ENCODE results near the gene MRPL52. TPM values are rescaled to one million over a fixed set of nuclear protein-coding genes. Genes with fewer than 3 reads are reported as not detected.

Gene MRPL52
- total RNA-seq, 1 experiment from 2014 or later, result 110 TPM

DNA sequence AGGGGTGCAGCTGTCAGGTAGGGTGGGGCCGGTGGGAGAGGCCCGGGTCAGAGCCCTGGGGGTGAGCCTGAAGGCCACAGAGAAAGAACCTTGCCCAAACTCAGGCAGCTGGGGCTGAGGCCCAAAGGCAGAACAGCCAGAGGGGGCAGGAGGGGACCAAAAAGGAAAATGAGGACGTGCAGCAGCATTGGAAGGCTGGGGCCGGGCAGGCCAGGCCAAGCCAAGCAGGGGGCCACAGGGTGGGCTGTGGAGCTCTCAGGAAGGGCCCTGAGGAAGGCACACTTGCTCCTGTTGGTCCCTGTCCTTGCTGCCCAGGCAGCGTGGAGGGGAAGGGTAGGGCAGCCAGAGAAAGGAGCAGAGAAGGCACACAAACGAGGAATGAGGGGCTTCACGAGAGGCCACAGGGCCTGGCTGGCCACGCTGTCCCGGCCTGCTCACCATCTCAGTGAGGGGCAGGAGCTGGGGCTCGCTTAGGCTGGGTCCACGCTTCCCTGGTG lies 17.2 kb downstream of the MRPL52 start:
- no peaks in the 10 kb centered on the region for H3K9me3 Mint-ChIP-seq (ENCODE audit: low read depth, unreplicated experiment)
- CTCF ChIA-PET, result no interaction called here
- TF ChIP-seq, protein P1, sequence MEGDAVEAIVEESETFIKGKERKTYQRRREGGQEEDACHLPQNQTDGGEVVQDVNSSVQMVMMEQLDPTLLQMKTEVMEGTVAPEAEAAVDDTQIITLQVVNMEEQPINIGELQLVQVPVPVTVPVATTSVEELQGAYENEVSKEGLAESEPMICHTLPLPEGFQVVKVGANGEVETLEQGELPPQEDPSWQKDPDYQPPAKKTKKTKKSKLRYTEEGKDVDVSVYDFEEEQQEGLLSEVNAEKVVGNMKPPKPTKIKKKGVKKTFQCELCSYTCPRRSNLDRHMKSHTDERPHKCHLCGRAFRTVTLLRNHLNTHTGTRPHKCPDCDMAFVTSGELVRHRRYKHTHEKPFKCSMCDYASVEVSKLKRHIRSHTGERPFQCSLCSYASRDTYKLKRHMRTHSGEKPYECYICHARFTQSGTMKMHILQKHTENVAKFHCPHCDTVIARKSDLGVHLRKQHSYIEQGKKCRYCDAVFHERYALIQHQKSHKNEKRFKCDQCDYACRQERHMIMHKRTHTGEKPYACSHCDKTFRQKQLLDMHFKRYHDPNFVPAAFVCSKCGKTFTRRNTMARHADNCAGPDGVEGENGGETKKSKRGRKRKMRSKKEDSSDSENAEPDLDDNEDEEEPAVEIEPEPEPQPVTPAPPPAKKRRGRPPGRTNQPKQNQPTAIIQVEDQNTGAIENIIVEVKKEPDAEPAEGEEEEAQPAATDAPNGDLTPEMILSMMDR (IDR thresholded peaks at IDR 0.05; ENCODE audit: unreplicated experiment), result no peak
- no peaks in the 10 kb centered on the region for H3K36me3 Mint-ChIP-seq (ENCODE audit: insufficient read depth, unreplicated experiment)
- no peaks in the 10 kb centered on the region for H3K4me1 Mint-ChIP-seq (ENCODE audit: low read depth, unreplicated experiment)
- no peak overlapping the region for H3K27ac Mint-ChIP-seq (ENCODE audit: unreplicated experiment)
- intact Hi-C loops (cut with micrococcal nuclease; ENCODE audit: unreplicated experiment), result no loop called here
- no peak for DNase-seq
- no peak overlapping the region for H3K4me3 Mint-ChIP-seq (ENCODE audit: low read depth, unreplicated experiment)
- no peaks in the 10 kb centered on the region for H3K27me3 Mint-ChIP-seq (ENCODE audit: unreplicated experiment)
- BruUV-seq (replicated peaks), result no TSS peak

DNA sequence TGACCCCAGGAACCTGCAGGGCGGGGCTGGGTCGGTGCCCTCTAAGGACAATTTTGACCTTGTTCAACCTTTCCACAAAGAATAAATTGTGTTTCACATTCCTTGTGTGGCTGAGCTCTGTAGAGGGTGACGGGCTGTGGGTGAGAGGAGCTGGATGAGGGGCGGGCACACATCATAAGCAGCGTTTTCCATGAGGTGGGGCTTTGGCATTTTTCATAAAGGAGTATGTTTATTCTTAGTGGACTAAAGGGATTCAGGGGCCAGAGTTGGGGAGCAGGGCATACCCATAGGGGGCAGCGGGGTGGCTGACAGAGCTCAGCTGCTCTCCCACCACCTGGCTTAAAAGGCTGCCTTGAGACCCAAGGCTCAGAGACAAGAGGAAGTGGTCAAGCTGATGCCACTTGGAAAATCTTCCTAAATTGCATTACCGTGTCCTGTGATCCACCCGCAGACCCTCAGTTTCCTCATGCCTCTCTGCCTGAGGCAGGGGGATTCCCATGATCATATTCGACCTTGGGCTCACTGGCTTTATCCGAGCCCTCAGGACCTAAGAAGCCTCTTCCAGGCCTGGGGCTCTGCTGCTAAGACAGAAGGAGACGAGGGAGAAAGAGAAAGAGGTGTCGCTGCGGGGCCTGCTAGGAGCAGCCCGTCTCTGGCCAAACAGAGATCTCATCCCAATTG lies 18.1 kb downstream of the MRPL52 start:
- no peaks in the 10 kb centered on the region for H3K27me3 Mint-ChIP-seq (ENCODE audit: unreplicated experiment)
- intact Hi-C loops (cut with micrococcal nuclease; ENCODE audit: unreplicated experiment), result no loop called here
- H3K27ac Mint-ChIP-seq (ENCODE audit: unreplicated experiment), result no peak overlapping the region
- CTCF ChIA-PET, result interaction anchor here (1.6 kb wide), 1 partner anchor 14 kb away, joined by 4 read pairs; no protein-coding TSS in a partner anchor
- DNase-seq, result no peak
- H3K4me1 Mint-ChIP-seq (ENCODE audit: low read depth, unreplicated experiment), result no peaks in the 10 kb centered on the region
- H3K4me3 Mint-ChIP-seq (ENCODE audit: low read depth, unreplicated experiment), result no peak overlapping the region
- no peaks in the 10 kb centered on the region for H3K36me3 Mint-ChIP-seq (ENCODE audit: insufficient read depth, unreplicated experiment)
- TF ChIP-seq, protein P1 (IDR thresholded peaks at IDR 0.05; ENCODE audit: unreplicated experiment), result no peak
- BruUV-seq (replicated peaks), result no TSS peak
- H3K9me3 Mint-ChIP-seq (ENCODE audit: low read depth, unreplicated experiment), result no peaks in the 10 kb centered on the region

DNA sequence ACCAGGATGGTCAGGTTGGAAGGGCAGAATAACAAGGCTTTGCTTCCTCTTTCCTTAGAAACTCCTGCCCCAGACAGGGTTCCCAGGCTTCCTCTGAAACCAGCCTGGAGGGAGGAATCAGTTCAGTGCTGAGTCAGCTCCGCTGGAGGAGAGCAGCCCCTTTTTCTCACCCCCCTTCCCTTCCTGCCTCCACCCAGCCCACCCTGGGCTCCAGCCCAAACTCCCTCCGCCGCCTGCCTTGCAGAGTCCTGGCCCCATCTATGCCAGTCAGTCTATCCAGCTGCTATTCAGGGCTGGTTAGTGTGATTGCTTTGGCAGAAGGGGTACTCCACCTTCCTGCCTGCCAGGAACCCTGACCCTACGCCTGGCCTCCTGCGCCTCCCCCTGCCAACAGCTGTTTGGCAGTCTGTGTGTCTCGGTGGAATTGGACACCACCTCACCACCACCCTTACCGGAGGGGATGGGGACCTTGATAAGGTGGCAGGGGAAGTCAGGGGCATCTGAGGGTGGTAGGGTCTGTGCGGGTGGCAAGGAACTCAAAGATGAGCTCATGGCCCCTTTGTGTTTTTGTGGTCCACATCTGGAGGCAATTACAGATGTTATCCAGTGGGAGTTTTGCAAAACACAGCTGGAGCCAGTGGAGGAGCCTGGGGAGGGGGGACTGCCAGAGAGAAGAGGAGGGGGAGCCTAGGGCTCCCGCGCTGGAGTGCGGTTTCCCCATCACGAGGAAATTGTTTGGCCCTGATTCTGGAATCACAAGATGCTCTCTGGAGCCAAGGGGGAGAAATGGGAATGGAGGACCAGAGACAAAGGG lies 18.9 kb downstream of the MRPL52 start:
- Mint-ChIP-seq H3K36me3 (ENCODE audit: insufficient read depth, unreplicated experiment) (no peaks in the 10 kb centered on the region), H3K4me1 (ENCODE audit: low read depth, unreplicated experiment) (no peaks in the 10 kb centered on the region), H3K9me3 (ENCODE audit: low read depth, unreplicated experiment) (no peaks in the 10 kb centered on the region), H3K27me3 (ENCODE audit: unreplicated experiment) (no peaks in the 10 kb centered on the region), H3K27ac (ENCODE audit: unreplicated experiment) (no peak overlapping the region), H3K4me3 (ENCODE audit: low read depth, unreplicated experiment) (no peak overlapping the region)
- CTCF ChIA-PET, result interaction anchor here (1.6 kb wide), 1 partner anchor 15 kb away, joined by 4 read pairs; no protein-coding TSS in a partner anchor
- TF ChIP-seq, protein P1 (IDR thresholded peaks at IDR 0.05; ENCODE audit: unreplicated experiment), result no peak
- intact Hi-C loops (cut with micrococcal nuclease; ENCODE audit: unreplicated experiment), result no loop called here
- no peak for DNase-seq
- no TSS peak for BruUV-seq (replicated peaks)

DNA sequence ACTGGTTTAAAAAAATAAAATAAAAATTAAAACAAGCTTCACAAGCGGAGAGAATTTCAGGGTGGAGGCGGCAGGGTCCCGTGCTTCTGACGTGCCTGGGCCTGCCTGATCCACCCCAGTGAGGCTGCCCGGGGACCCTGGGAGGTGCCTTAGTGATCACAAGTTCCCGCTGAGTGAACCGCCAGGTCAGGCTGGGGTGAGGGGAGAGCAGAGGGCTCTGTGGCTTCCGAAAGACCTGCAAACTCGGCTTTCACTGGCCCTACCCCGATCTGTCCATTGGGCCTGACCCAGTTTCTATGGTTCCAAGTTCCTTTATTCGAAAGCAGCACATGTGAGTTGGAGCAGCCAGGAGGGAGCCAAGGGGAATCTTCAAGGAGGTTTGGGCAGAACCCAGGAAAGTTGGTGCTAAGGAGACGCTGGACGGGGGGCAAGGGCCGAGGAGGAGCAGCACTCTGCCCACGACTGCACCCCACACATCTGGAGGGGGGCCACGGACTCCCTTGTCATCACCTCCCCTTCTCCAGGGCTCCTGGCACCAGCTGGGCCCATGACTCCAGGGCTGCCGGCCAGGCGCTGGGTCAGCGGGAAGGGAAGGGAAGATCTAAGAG lies 19.6 kb downstream of the MRPL52 start:
- Mint-ChIP-seq H3K27me3 (ENCODE audit: unreplicated experiment) (no peaks in the 10 kb centered on the region), H3K9me3 (ENCODE audit: low read depth, unreplicated experiment) (no peaks in the 10 kb centered on the region), H3K4me3 (ENCODE audit: low read depth, unreplicated experiment) (no peak overlapping the region), H3K36me3 (ENCODE audit: insufficient read depth, unreplicated experiment) (no peaks in the 10 kb centered on the region), H3K27ac (ENCODE audit: unreplicated experiment) (no peak overlapping the region), H3K4me1 (ENCODE audit: low read depth, unreplicated experiment) (no peaks in the 10 kb centered on the region)
- no peak for DNase-seq
- intact Hi-C loops (cut with micrococcal nuclease; ENCODE audit: unreplicated experiment), result no loop called here
- CTCF ChIA-PET, result interaction anchor here (1.6 to 1.8 kb wide), 2 partner anchors 16 to 27 kb away, joined by 4 to 7 read pairs; no protein-coding TSS in a partner anchor
- no TSS peak for BruUV-seq (replicated peaks)
- TF ChIP-seq, protein P1 (IDR thresholded peaks at IDR 0.05; ENCODE audit: unreplicated experiment), result no peak
